HG03521 (cell line): ENCODE results near the gene SYT13.
"Not testable (repeated sequence)": the region's sequence is repeated elsewhere in the genome, so short reads cannot be mapped to it uniquely, and the experiment has no call there.

Experiments used
- ATAC-seq: cut with Tn5 transposase; IDR thresholded peaks from one replicate; pipeline ENCODE4 v1.9.1; 2021; ENCODE audit warnings: mild to moderate bottlenecking, moderate library complexity; ENCODE audit not compliant: unreplicated experiment

Gene SYT13

DNA sequence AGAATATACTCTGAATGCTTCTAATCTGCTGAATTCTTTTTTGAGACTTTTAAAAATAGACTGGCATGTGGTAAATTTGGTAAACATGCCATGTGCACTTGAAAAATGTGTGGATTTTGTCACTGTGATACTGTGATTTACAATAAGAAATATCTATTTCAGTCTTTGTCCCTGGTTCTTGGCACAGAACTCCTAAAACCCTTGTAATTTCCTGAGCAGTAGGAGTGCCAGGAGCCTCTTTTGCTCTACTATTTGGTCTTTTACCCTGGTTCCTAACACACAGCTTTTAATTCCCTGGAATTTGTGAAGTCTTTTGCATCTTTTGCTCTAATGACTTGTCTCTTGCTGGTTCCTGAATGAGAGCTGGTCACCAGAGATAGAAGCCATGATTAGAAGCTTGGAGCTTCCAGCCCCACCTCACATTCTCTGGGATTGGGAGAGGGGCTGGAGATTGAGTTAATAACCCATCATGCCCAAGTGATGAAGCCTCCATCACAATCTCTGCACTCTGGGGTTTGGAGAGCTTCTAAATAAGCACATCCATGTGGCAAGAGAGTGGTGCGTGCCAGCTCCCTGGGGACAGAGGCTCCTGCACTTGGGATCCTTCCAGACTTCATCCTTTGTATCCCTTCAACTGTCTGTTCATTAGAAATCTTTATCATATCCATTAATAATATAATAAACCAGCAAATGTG lies 27.2 kb upstream of the SYT13 start:
- ATAC-seq: no peak

DNA sequence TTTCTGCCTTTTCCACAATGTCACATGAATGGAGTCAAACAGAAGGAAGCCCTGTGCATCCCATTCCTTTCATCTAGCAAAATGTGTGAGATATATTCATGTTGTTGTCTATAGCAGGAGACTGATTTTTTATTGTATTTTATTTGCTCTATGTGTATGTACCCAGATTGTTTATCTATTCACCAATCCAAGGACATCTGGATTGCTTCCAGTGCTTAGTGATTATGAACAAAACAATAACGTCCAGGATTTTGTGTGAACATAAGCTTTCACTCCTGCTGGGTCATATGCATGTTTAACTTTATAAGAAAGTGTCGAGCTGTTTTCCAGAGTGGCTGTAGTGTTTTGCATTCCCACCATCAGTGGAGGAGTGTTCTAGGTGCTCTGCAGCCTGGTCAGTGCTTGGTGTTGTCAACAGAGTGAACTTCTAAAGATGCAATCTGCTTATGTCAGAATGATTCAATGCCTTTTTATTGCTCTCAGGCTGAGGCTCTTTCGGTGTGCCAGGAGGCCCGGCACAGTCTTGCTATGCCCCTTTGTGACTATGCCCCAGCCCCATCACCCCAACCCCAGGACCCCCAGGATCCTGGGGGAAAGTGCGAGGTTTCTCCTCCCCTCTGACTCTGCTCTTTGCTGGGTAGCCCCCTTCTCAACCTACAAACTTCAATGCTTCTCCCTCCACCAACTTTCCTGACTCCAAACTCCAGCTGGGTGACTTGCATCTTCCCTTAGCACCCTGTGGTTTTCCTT lies 19.9 kb upstream of the SYT13 start:
- ATAC-seq: no peak

- no peak for ATAC-seq
Observed at GRCh38 chr11:45304992-45305335, 18.8 kb upstream of the SYT13 start.

DNA sequence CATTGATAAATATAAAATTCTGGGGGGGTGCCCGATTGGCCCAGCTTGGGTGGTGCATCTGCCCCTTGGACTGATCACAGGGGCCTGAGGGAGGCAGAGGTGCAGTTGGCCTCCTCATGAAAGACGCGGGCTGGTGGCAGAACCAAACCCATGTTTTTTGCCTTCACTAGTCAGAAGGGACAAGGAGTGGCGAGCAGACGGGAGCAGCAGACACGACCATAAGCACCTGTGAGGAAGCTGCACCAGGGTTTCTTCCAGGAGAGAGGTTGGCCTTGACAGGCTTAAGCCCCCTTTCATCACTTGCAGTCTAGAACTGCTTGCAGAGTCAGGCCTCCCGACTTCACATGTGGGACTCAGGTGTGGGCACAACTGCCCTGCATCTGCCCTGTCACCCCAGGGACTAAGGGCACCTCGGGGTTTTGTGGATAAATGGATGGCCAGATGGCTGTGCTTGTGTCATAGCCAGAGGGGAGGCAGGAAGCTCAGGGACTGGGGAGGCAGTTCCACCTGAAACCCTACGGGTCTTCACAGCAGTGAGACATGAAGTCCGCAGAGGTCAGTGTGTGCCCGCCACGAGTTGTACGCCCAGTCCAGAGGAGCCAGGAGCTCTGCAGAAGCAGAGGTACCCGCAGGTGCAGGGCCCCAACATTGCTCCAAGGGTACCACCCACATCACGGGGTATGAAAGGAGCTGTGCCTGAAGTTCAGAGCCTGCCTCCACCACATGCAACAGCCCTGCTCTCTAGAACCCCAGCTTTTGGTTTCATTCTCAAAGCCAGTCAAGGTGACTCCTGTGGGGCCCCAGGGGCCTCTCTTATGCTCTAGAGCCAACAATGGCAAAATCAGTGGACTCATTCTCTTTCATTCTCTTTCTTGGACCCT lies 18.2 kb upstream of the SYT13 start:
- no peak for ATAC-seq

DNA sequence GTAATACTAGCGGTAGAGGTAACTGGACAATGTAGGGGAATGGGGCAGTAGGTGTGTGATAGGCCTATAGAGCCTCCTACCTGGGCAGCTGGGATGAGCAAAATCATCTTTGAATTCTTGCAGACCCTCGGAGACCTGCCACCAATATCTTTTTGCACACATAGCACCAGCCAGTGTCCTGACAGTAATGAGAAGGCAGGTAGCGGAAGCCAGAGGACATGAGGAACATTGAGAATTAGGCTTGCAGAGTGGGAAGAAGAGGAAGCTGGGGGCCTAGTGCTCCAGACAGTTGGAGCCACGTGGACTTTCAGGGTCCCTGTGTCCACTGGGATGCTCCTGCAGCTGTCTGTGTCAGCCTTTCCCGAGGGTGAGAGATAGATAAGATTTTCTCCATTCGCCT lies 17.2 kb upstream of the SYT13 start:
- no peak for ATAC-seq

GRCh38 chr11:45301537-45302246 lies 15.6 kb upstream of the SYT13 start:
- ATAC-seq: no peak

GRCh38 chr11:45300715-45301114 lies 14.6 kb upstream of the SYT13 start:
- ATAC-seq: no peak

GRCh38 chr11:45298718-45299117 lies 12.6 kb upstream of the SYT13 start:
- no peak for ATAC-seq

GRCh38 chr11:45296075-45296474 lies 9.9 kb upstream of the SYT13 start:
- no peak for ATAC-seq

GRCh38 chr11:45294499-45294898 lies 8.4 kb upstream of the SYT13 start:
- no peak for ATAC-seq

GRCh38 chr11:45293566-45294192 lies 7.5 kb upstream of the SYT13 start:
- ATAC-seq: not testable (repeated sequence)

GRCh38 chr11:45290586-45290985 lies 4.4 kb upstream of the SYT13 start:
- ATAC-seq: no peak

DNA sequence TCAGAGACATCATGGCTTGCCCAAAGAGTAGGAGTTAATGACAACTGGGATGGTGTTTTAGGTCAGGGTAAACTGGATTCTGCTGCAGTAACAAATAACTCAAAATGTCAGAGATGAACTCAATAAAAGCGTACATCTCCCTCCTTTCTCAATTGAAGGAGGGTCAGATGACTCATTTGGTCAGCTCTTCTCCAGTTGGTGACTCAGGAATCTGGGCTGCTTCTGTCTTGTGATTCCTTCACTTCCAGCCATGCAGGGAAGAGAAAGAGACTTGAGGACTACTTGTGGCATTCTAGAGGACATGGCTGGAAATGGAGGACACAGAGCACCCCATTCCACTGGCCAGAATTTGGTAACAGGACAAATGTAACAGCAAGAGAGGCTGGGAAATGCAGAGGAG lies 3.2 kb upstream of the SYT13 start:
- no peak for ATAC-seq

DNA sequence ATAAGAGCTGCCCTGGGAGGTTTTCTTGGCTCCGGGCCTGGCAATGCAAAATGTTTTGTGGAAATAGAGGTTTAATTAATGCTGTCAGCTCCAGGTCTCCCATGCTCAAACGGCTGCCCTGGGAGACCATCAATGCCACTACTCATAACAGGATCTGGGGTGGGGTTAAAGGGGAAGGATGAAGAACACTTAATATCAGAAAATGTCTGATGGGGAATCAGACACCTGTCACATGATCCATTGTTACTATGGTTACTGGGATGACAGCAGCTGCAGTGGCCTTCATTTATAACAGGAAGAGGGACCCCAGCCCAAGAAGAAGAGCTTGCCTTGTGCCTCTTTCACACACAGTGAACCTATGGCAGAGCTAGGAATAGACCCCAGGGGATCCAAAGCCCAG lies 2.2 kb upstream of the SYT13 start:
- no peak for ATAC-seq

GRCh38 chr11:45287316-45287903 lies 1.3 kb upstream of the SYT13 start:
- ATAC-seq: no peak

GRCh38 chr11:45285250-45285828 lies 802 bp downstream of the SYT13 start:
- ATAC-seq: no peak

GRCh38 chr11:45282081-45282480 lies 4.1 kb downstream of the SYT13 start:
- no peak for ATAC-seq

DNA sequence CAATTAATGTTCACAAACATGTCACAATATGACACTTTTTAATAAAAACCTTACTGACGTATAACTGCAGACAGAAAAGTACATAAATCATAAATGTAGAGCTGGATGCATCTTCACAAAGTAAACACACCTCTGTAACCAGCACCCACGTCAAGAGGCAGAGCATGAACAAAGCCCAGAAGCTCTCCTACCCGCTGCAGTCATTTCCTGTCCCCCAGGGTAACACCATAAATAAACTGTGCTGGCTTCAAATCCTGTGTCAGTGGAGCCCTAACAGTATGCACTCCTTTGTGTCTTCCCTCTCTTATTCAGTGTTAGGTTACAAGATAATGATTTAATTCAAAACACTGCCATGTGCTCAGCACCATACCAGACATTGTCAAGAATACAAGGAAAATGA lies 5.7 kb downstream of the SYT13 start:
- no peak for ATAC-seq

- ATAC-seq: no peak
Observed at GRCh38 chr11:45279645-45280044, 6.5 kb downstream of the SYT13 start.

DNA sequence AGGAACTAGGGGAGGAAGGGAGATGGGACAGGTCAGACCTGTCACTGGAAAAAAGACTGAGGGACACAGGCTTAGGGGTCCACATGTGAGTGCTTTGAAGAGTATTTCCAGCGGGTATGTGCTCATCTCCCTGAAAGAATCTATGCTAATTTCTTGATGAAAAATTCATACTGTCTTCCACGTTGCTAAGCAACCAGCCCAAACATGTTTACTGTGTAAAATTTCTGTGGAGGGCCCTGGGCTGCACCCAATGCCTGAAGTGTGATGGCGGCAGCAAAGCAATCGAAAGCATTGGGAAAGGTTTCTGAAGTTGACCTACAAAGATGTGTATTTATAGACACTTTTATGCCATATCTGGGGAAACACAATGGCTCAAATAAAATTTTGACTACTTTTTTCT lies 7.4 kb downstream of the SYT13 start:
- no peak for ATAC-seq
